Lower leg skin (tissue), 4 donors: ENCODE results near the gene ASPA. TPM values are rescaled to one million over a fixed set of nuclear protein-coding genes. Genes with fewer than 3 reads are reported as not detected.

ENCODE experiments used
- DNase-seq, 2 donors: peaks; one replicate each; pipeline ENCODE4 v3.0.0-alpha.2; 2019; ENCODE audit warnings: low spot score in 2 of 2
- H3K4me3 ChIP-seq: fragments of 200-600 bp; sonication (generic); 2 replicates; pipeline ENCODE4 v1.5.1; 2017; ENCODE audit warnings: mild to moderate bottlenecking, low read depth; ENCODE audit not compliant: poor library complexity, severe bottlenecking
- POLR2A ChIP-seq, 2 donors: fragments of 450-650 bp; IDR thresholded peaks; one replicate each; pipeline ENCODE4 v1.6.1; 2016 to 2017; ENCODE audit warnings: antibody characterized with exemption in 2 of 2, mild to moderate bottlenecking in 1 of 2, moderate library complexity in 1 of 2
- WGBS, 2 donors: methylation state at CpG; one replicate each; pipeline ENCODE4 v1.1.5; 2018; 5-methylcytosine and 5-hydroxymethylcytosine counted together
- intact Hi-C: fragments of 100-400 bp; cut with DNase I; formaldehyde crosslinking; loops from one replicate; pipeline ENCODE4 v1.15.0; 2023; ENCODE audit warnings: low total_unique reads
- total RNA-seq, 4 donors: library from RNA; depleted of rRNA; stranded (reverse); fragments of >200 nt; gene quantifications; one replicate each; pipeline ENCODE4 v1.1.0, GENCODE V29; 2016
- TF ChIP-seq, protein P1 (sequence below), 3 donors: fragments of 450-650 bp; IDR thresholded peaks; one replicate each; pipeline ENCODE4 v1.5.1; 2016; ENCODE audit warnings: antibody characterized with exemption in 3 of 3, mild to moderate bottlenecking in 3 of 3, moderate library complexity in 2 of 3

Gene ASPA
- total RNA-seq, 4 donors from 2014 or later: 0.69 to 3.2 (median 1.4) TPM

DNA sequence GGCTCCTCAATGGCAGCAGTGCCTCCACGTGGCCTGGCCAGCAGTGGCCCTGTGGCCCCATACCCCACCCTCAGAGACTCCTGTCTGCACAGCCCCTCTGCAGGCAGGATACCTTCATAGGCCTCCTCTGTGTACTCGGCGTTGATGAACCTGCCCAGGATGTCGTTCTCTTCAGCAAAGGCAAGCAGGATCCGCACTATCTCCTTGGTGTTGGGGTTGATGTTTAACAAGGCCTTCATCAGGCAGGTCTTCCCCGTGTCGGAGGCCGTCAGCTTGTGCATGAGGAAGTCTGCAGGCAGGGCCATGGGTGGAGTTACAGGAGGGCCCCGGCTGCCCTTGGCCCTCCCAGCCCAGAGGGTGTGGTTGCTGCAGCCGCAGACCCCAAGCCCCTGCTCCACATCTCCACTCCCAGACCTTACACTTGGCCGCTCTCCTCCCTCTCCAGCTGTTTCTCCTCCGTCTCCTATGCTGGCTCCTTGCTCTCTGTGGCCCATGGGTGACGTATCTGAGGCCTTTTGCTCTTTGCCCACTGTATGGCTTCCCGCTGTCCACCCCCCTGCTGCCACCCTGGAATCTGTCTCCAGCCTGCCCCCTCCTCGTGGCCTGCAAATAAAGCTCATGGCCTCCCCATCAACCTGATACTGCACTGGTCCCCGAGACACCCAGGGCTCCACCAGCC is 66.8 kb downstream of the ASPA start:
- intact Hi-C loops: no loop called here
- no peak overlapping the region for H3K4me3 ChIP-seq
- WGBS, 2 donors: 83 to 86% methylated on average over 16 of the region's 16 CpGs
- no peak for DNase-seq
- TF ChIP-seq POLR2A (IDR thresholded peaks at IDR 0.05): no peak
- TF ChIP-seq, protein P1, sequence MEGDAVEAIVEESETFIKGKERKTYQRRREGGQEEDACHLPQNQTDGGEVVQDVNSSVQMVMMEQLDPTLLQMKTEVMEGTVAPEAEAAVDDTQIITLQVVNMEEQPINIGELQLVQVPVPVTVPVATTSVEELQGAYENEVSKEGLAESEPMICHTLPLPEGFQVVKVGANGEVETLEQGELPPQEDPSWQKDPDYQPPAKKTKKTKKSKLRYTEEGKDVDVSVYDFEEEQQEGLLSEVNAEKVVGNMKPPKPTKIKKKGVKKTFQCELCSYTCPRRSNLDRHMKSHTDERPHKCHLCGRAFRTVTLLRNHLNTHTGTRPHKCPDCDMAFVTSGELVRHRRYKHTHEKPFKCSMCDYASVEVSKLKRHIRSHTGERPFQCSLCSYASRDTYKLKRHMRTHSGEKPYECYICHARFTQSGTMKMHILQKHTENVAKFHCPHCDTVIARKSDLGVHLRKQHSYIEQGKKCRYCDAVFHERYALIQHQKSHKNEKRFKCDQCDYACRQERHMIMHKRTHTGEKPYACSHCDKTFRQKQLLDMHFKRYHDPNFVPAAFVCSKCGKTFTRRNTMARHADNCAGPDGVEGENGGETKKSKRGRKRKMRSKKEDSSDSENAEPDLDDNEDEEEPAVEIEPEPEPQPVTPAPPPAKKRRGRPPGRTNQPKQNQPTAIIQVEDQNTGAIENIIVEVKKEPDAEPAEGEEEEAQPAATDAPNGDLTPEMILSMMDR (IDR thresholded peaks at IDR 0.05): no peak

DNA sequence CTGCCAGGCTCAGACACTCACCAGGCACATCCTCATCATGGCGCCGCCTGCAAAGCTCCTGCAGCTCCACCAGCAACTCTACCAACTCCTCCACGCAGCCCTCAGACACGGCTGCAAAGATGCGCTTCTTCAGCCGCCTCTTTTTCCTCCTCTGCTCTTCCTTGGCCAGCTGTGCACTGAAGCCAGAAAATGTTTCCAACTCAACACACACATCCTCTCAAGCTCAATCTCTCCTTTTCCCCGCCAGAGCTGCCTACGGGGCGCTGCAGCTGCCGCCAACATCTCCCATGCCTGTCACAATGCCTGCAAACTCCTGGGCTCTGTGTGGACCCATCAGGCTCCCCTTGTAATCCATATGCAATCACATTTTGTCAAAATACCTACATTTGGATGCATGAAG is 67.7 kb downstream of the ASPA start:
- no peak for DNase-seq
- H3K4me3 ChIP-seq: no peak overlapping the region
- intact Hi-C loops: no loop called here
- TF ChIP-seq, protein P1 (IDR thresholded peaks at IDR 0.05): no peak
- no peak for TF ChIP-seq POLR2A (IDR thresholded peaks at IDR 0.05)
- 76 to 78% methylated on average over 10 of the region's 10 CpGs for WGBS, 2 donors

DNA sequence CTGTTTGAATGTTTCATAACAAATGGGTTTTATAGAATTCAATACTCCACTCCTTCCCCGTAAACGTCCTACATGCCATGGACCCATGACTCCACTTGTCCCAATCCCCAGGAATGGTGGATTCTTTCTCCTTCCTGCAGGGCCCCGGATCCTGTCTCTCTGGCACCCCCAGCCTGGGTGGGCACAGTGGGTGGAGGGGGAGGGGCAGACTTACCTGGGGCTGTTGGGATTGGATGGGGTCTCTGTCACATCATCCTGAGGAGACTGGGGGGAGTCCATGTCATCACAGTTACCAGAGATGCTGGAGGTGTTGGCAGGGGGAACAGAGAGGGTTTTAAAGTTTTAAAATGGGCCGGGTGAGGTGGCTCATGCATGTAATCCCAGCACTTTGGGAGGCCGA is 68.6 kb downstream of the ASPA start:
- WGBS, 2 donors: 89 to 93% methylated on average over 5 of the region's 5 CpGs
- intact Hi-C loops: no loop called here
- no peak for DNase-seq
- H3K4me3 ChIP-seq: no peak overlapping the region
- TF ChIP-seq, protein P1 (IDR thresholded peaks at IDR 0.05): no peak
- TF ChIP-seq POLR2A (IDR thresholded peaks at IDR 0.05): no peak

DNA sequence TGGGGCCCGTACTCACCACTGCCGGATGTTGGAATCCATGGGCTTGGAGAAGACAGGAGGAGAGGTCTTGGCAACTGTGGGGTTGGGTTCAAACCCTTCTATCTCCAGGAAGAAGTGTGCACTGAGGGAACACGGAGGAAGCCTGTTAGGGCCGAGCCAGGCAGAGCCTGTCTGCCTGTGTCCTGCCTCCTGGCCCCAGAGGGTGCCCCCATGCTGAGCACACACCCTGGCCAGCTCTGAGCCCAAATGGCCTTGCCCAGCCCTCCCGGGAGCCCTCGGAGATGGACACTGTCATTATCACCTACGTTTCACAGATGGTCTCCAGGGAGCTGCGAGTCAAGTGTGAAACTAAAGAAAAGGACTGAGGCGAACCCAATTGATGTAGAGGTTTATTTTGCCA is 69.4 kb downstream of the ASPA start:
- intact Hi-C loops: no loop called here
- DNase-seq: no peak
- H3K4me3 ChIP-seq: no peak overlapping the region
- no peak for TF ChIP-seq POLR2A (IDR thresholded peaks at IDR 0.05)
- TF ChIP-seq, protein P1 (IDR thresholded peaks at IDR 0.05): no peak
- WGBS, 2 donors: 61 to 63% methylated on average over 9 of the region's 9 CpGs

DNA sequence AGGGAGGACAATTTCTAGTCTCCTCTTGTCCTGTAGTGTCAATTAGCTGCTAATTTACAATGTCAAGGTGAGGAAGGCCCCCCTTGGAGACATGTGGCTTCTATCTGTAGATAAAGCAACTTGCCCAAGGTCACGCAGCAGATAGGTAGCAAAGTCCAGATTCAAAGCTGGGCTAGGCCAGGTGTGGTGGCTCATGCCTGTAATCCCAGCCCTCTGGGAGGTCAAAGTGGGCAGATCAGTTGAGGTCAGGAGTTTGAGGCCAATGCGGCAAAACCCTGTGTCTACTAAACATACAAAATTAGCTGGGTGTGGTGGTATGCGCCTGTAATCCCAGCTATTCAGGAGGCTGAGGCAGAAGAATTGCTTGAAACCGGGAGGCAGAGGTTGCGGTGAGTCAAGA is 70.7 kb downstream of the ASPA start:
- DNase-seq: no peak
- 93 to 94% methylated on average over 5 of the region's 5 CpGs for WGBS, 2 donors
- intact Hi-C loops: no loop called here
- H3K4me3 ChIP-seq: no peak overlapping the region
- TF ChIP-seq, protein P1 (IDR thresholded peaks at IDR 0.05): no peak
- no peak for TF ChIP-seq POLR2A (IDR thresholded peaks at IDR 0.05)

DNA sequence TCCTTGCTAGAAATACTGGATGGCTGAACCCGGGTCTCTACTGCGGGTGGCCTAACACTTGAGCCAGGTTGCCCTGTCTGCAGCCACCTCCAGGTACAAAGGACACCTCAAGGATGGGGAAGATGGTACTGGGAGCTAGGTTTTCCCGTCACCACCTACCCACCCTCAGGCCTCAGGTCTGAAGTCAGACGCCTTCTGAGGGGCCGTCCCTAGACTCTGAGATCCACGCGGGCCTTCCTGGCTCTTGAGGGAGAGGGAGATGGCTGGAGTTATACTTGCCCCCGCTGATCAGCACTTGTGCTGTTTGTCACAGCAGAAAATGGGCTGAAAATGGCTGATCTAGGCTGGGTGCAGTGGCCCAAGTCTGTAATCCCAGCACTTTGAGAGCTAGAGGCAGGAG is 71.2 kb downstream of the ASPA start:
- DNase-seq: no peak
- TF ChIP-seq POLR2A (IDR thresholded peaks at IDR 0.05): no peak
- TF ChIP-seq, protein P1 (IDR thresholded peaks at IDR 0.05): no peak
- H3K4me3 ChIP-seq: no peak overlapping the region
- intact Hi-C loops: no loop called here
- WGBS, 2 donors: 93% methylated on average over 8 of the region's 8 CpGs
